Lung microvascular endothelial cell (primary cell): Measurements from ENCODE around the gene L1TD1. TPM values are rescaled to one million over a fixed set of nuclear protein-coding genes. Genes with fewer than 3 reads are reported as not detected.
"Not testable (repeated sequence)": the region's sequence is repeated elsewhere in the genome, so short reads cannot be mapped to it uniquely, and the experiment has no call there.

Source experiments
- DNase-seq, 2 donors: peaks; one replicate each; pipeline versions ENCODE4 v3.0.0 to v3.0.0-alpha.2; 2010; ENCODE audit warnings: low read depth in 2 of 2
- total RNA-seq: library from RNA; depleted of rRNA; stranded (reverse); fragments of >200 nt; gene quantifications from 2 replicates; pipeline ENCODE4 v1.2.1, GENCODE V29; 2014

L1TD1 gene
- total RNA-seq, 1 donor from 2014 or later, result not detected

DNA sequence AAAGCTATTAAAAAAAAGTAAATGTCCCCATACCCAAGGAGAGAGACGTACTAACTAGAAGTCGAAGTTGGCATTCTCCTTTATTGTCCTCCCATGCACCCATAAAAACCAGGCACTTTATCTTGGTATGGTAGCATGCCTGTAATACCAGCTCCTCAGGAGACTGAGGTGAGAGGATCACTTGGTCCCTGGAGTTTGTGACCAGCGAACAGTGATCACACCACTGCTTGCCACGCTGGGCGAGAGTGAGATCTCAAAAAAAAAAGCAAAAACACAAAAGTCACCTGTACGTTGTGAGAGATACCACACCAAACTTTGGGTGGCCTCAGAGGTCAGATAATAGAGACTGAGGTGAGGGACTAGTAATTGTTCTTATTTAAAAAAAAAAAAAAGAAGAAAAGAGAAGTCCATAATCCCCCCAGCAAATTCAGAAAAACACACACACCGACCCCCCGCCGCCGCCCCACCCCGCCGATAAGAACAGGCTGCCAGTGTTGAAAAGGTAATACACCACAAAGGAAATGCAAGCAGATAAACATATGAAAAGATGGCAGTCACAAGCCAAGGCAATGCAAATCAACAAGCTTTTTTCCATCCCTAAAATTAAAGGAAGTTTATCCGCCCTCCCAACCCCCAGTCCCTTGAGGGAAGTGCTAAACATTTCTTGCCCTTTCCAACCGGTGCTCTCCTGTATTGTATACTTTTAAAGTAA is 3.6 kb downstream of the L1TD1 start:
- DNase-seq, result no peak

DNA sequence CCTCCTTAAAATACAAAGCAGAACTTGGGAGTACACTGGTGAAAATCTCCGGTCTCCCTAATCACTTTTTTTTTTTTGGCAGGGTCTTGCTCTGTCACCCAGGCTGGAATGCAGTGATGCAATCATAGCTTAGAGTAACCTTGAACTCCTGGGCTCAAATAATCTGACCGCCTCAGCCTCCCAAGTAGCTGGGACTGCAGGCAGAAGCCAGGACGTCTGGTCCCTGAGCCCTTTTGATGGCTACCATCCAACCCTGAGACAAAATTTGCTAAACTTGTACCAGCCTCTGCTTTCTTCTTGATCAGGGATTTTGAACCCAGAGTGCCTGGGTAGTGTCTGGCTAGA is 4.1 kb downstream of the L1TD1 start:
- no peak for DNase-seq

DNA sequence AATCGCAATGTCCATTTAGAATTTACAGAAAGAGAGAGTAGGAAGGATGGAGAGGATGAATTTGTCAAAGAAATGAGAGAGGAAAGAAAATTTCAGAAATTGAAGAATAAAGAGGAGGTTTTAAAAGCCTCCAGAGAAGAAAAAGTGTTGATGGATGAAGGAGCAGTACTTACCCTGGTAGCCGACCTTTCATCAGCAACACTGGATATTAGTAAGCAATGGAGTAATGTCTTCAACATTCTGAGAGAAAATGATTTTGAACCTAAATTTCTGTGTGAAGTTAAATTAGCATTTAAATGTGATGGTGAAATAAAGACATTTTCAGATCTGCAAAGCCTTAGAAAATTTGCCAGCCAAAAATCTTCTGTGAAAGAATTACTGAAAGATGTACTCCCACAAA is 12.5 kb downstream of the L1TD1 start:
- DNase-seq, result no peak

DNA sequence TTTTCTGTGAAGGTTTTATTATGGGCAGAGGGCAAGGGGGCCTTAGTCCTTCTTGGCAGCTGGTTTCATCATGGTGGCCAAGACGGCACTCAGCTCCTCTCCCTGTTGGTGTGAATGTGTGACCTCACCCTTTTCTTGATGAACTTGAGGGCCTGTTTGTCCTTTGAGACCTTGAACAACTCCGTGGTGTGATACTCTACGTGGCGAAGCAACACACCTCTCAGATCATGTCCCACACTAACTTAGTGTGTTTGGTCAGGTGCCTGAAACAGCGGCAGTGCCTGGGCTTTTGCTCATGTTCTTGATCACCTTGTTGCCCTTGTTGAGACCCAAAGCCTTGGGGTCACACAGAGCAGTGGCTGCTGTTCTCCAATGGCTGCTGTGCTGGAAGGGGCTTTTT is 13.4 kb downstream of the L1TD1 start:
- DNase-seq, result no peak

DNA sequence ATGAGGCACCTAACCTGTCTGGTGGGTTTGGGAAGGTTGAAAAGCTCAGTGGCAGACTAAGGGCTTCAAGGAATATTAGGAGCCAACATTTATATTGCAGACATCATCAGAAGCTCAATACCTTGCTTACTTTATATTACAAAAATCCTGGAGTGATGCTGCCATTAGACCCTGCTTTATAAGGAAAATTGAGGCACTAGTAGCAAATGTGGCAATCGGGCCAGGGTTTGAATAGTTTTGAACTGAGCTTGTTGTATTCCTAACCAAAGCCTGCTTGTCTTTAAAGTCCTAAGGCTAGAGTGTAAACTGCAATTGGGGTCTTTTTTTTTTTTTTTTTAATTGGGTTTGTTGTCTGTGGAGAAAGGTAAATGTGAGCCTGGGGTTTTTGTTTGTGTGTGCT is 14.3 kb downstream of the L1TD1 start:
- DNase-seq, result no peak

DNA sequence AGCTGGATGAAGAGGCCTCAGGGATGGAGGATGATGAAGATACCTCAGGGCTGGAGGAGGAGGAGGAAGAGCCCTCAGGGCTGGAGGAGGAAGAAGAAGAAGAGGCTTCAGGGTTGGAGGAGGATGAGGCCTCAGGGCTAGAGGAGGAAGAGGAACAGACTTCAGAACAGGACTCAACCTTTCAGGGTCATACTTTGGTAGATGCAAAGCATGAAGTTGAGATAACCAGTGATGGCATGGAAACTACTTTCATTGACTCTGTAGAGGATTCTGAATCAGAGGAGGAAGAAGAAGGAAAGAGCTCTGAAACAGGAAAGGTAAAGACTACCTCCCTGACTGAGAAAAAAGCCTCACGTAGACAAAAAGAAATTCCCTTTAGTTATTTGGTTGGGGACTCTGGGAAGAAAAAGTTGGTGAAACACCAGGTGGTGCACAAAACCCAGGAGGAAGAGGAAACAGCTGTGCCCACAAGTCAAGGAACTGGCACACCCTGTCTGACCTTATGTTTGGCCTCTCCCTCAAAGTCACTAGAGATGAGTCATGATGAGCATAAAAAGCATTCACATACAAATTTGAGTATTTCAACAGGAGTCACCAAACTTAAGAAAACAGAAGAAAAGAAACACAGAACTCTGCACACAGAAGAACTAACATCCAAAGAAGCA is 15.4 kb downstream of the L1TD1 start:
- DNase-seq, result no peak

DNA sequence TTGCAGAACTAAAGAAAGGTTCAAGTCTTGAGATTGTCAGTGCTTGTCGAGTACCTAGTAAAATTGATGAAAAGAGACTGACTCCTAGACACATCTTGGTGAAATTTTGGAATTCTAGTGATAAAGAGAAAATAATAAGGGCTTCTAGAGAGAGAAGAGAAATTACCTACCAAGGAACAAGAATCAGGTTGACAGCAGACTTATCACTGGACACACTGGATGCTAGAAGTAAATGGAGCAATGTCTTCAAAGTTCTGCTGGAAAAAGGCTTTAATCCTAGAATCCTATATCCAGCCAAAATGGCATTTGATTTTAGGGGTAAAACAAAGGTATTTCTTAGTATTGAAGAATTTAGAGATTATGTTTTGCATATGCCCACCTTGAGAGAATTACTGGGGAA is 16.3 kb downstream of the L1TD1 start:
- no peak for DNase-seq

DNA sequence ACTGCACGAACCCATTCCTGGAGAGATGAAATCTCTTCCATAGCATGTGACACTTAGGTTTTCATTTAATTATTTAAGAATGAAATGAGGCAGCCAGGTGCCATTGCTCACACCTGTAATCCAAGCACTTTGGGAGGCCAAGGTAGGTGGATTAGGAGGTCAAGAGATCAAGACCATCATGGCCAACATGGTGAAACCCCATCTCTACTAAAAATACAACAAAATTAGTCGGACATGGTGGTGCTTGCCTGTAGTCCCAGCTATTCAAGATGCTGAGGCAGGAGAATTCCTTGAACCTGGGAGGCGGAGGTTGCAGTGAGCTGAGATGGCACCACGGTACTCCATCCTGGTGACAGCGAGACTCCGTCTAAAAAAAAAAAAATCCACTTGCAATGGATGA is 17.8 kb downstream of the L1TD1 start:
- DNase-seq, result no peak

DNA sequence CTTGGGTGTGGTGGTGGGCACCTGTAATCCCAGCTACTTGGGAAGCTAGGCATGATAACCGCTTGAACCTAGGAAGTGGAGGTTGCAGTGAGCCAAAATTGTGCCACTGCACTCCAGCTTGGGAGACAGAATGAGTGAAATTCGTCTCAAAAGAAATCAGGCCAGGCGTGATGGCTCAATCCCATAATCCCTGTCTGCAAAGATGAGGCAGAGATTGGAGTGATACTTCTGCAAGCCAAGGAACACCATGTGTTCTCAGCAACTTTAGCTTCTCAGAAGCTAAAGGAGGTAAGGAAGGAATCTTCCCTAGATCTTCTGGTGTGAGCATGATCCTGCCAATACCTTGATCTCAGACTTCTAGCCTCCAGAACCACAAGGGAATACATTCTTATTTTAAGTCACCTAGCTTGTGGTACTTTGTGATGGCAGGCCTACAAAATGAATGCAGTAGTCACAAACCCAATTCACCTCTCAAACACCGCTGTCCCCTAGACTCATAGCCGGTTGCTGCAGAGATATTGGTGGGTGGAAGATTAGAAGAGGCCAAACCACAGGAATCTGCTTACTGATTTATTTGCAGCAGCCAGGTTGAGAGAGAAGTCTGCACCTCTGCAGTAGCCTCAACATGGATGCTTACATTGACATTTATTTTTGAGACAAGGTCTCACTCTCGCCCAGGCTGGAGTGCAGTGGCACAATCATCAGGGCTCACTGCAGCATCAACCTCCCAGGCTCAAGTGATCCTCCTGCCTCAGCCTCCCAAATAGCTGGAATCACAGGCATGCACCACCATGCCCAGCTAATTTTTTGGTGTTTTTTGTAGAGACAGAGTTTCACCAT is 18.6 kb downstream of the L1TD1 start:
- DNase-seq, result no peak

DNA sequence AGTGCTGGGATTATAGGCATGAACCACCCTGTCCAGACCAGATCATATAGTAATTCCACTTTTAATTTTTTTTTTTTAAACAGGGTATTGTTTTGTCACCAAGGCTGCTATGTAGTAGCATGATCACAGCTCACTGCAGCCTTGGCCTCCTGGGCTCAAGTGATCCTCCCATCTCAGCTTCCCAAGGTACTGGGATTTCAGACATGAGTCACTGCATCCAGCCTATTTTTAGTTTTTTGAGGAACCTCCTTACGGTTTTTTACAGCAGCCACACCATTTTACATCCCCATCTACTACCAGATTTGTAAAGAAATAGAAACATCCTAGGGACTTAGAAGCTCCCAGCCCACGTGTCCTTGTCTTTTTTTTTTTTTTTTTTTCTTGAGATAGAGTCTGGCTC is 24.0 kb downstream of the L1TD1 start:
- DNase-seq, result no peak

DNA sequence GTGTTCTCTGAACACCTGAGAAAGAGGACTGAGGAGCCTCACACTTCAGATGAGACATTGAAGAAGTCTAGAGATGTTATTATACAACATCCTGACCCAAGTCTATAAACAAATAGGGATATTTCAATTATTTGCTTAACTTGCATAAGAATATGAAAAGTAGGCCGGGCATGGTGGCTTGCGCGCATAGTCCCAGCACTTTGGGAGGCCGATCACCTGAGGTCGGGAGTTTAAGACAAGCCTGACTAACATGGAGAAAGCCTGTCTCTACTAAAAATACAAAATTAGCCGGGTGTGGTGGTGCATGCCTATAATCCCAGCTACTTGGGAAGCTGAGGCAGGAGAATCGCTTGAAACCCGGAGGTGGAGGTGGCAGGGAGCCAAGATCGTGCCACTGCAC is 25.8 kb downstream of the L1TD1 start:
- DNase-seq, result not testable (repeated sequence)

DNA sequence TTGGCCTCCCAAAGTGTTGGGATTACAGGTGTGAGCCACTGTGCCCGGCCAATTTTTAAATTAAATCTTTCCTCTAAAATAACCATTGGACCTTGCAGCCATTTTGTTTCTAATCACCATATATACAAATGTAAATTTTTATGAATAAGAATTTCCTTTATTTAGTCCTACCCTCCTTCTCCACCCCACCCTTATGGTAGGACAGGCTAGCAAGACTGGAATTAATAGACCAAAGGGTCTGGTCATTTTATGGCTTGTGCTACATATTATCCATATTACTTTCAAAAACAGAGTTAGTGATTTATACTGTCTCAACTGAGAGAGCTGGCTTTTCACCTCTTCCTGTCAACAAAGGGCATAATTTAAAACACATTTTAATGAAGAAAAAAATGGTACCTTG is 26.5 kb downstream of the L1TD1 start:
- no peak for DNase-seq

DNA sequence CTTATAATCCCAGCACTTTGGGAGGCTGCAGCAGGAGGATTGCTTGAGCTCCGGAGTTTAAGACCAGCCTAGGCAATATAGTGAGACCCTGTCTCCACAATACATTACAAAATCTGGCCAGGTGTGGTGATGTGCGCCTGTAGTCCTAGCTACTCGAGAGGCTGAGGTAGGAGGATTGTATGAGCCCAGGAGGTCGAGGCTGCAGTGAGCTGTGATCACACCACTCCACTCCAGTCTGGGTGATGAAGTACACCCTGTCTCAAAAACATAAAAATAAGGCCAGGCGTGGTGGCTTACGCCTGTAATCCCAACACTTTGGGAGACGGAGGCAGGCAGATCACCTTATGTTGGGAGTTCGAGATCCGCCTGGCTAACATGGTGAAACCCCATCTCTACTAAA is 27.7 kb downstream of the L1TD1 start:
- DNase-seq, result no peak

DNA sequence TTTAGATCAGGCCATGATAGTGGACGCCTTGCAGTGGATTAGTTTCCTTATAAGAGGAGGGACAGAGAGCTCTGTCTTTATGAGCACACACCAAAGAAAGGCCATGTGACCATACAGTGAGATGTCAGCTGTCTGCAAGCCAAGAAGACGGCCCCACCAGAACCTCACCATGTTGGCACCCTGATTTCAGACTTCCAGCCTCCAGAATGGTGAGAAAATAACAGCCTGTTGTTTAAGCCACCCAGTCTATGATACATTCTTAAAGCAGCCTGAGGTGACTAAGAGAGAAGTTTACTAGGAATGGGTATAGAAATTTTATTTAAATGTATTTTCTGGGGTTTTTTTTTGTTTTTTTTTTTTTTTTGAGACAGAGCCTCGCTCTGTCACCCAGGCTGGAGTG is 29.5 kb downstream of the L1TD1 start:
- DNase-seq, result no peak

DNA sequence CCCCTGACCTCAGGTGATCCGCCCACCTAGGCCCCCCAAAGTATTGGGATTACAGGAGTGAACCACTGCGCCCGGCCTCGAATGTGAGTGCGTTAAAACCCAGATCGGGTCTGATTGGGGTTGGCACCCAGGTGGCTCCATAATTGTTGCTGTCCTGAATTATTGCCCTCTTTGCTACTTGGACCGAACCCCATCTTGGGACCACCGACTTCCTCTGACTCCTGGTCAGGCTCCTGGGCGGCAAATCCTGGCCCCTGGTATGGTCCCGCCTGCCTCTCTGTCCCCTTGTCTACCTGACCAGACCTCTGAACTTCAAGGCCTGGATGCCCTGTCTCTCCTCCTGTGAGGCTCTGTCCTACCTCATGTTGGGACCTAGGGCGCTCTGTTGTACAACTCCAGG is 32.8 kb downstream of the L1TD1 start:
- no peak for DNase-seq

DNA sequence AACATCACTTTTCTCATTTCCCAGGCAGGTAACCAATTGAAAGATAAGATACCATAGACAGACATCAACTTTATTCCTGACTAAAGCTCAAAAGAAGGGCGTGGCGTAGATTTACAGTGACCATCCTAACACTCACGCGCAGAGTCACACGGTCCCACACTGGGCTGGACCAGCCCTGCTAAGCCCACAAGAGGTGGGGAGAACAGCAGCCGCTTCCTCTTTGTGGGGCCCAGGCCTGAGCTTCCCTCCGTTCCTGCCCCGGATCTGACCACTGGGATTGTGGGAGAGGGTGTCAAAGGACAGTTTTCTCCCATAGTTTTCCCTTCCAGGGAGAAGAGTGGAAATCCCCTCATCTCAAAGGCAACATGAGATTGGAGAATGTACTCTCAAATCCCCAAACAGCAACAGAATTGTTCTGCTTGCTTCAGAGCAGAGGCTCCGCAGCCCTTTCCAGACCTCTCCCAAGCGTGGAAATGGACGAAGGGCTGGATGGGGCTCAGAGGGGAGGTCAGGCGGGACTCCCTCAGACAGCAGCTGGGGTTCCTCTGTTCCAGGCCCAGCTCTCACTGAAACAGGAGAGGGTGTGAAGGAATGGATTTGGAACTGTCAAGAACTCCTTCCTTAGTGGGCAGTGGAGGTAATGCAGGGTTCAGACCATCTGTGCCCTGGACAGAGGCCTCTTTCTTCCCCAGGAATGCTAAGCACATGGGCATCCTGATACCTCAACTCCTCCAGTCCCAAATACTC is 33.7 kb downstream of the L1TD1 start:
- no peak for DNase-seq

DNA sequence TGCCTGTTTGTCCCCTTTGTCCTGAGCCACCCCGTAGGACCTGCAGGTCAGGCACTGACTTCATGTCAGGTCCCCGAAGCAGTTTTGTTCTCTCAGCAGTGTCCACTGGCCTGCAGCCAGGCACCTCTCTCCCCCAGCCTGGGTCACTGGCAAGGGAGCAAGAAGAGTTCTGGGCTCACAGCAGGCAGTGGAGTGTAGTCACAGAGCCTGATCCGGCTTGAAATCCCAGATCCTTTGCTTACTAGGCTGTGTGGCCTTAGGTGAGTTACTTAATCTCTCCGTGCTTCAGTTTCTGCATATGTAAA is 34.2 kb downstream of the L1TD1 start:
- DNase-seq, result no peak

DNA sequence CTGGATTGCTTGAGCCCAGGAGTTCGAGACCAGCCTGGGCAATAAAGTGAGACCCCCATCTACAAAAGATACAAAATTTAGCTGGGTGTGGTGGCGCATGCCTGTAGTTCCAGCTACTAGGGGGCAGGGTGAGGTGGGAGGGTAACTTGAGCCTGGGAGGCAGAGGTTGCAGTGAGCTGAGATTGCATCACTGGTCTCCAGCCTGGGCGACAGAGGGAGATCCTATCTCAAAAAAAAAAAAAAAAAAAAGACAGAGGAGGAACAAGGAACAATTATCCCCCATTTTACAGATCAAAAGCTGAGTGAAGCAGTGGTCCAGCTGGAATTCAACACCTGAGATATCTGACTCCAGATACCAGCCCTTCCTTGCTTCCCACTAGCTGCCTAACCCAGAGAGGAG is 34.8 kb downstream of the L1TD1 start:
- no peak for DNase-seq

DNA sequence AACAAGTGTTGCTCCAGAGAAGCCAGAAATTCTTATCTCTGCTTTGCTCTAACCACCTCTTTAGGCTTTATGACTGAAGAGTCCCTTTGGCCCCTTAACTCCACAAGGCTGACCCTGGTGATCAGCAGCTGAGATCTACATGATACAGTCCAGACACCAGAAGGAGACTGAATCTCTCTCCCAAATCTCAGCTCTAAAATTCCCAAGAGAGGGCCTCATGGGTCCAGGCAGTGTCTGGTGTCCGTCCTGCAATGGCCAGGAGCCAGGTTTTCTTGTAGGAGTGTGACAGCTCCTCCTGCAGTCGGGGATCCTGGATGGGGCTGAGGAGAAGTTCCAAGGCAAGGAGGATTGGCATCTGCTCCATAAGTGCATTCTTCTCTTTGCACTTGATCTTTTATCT is 35.3 kb downstream of the L1TD1 start:
- DNase-seq, result no peak

DNA sequence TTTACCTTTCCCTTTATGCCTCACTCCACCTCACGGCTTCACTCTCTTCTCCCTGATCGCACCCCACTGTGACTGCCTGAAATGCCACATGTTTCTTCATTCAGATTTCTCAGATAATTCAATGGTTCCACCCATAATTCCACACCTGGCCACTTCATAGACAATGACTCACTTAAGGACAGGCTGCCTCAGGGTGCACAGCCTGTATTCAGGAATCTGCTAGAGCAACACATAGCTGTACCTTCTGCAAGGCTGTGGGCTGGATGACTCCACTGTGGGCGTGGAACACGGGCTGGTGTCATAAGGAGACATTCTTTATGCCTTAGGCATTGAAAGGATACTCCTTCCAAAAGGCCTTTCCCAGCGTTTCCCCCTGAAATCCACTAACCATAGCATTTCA is 36.1 kb downstream of the L1TD1 start:
- DNase-seq, result no peak

DNA sequence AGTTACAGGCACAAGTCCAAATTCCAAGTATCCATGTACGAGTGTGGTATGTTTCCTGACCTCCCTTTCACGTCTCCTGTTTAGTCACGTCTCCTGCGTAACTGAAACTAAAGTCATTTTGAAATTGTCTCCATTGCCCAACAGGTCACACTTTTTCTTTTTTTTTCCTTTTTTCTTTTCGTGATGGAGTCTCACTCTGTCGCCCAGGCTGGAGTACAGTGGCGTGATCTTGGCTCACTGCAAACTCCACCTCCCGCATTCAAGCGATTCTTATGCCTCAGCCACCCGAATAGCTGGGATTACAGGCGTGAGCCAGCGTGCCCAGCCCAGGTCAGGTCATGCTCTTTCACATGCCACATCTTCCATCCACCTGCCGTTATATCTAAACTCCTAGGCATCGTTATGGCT is 38.2 kb downstream of the L1TD1 start:
- DNase-seq, result no peak

DNA sequence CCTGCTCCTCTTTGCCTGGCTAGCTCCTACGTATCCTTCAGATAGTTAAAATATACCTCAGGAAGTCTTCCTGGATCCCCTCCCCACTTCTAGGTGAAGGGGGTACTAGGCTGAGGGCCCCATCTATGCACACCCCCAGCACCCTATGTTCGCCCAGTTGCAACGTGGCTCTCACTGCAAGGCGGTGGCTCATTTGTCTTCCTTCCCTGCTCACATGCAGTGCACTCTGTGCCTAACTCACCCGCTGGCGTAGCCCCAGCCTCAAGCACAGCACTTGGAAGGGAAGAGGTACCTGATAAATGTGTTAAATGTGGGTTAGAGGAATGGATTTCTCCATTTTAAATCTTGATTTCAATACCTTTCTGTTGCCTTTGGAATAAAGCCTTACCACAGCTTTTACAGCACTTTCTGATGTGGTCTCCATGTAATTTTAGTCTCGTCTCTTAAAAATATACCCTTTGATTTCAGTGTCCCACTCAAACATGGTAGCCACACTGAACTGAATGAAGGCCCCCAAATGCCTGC is 39.3 kb downstream of the L1TD1 start:
- DNase-seq, result no peak
